PFSK-1 (cell line): Measurements from ENCODE around the gene CNGA4. TPM values are rescaled to one million over a fixed set of nuclear protein-coding genes. Genes with fewer than 3 reads are reported as not detected.

ENCODE experiments used
- FOXP2 ChIP-seq: optimal IDR thresholded peaks from 2 replicates; pipeline ENCODE3; 2011; ENCODE audit warnings: borderline replicate concordance, control low read depth, inconsistent platforms; ENCODE audit not compliant: insufficient read depth; ENCODE audit errors: extremely low read length, extremely low read depth
- POLR2AphosphoS5 ChIP-seq: IDR thresholded peaks from 2 replicates; pipeline ENCODE4 v1.6.1; 2012; ENCODE audit warnings: low read depth, mild to moderate bottlenecking, control low read depth, low read length, moderate library complexity
- SIN3A ChIP-seq: IDR thresholded peaks from 2 replicates; pipeline ENCODE4 v1.6.1; 2012; ENCODE audit warnings: mild to moderate bottlenecking, low read length, moderate library complexity, borderline replicate concordance; ENCODE audit not compliant: insufficient read depth
- TAF1 ChIP-seq: IDR thresholded peaks from 2 replicates; pipeline ENCODE4 v1.6.1; 2012; ENCODE audit warnings: low read length, control low read depth, borderline replicate concordance; ENCODE audit not compliant: insufficient read depth
- polyA plus RNA-seq: library from polyadenylated mRNA; unstranded; fragments of >200 nt; gene quantifications from one replicate; pipeline ENCODE4 v1.2.1, GENCODE V29; 2012; ENCODE audit warnings: low read depth, missing spikeins; ENCODE audit not compliant: insufficient read length
- TF ChIP-seq, protein P1 (sequence below), 2 experiments: IDR thresholded peaks; 2 replicates each; pipeline versions ENCODE4 v1.6.1 to v1.8.0; 2011 to 2012; ENCODE audit warnings: low read depth in 2 of 2, low read length in 2 of 2, control low read depth in 1 of 2, inconsistent platforms in 1 of 2, mild to moderate bottlenecking in 1 of 2, moderate library complexity in 1 of 2; ENCODE audit not compliant: insufficient read depth in 1 of 2

Gene CNGA4
- not detected for polyA plus RNA-seq

DNA sequence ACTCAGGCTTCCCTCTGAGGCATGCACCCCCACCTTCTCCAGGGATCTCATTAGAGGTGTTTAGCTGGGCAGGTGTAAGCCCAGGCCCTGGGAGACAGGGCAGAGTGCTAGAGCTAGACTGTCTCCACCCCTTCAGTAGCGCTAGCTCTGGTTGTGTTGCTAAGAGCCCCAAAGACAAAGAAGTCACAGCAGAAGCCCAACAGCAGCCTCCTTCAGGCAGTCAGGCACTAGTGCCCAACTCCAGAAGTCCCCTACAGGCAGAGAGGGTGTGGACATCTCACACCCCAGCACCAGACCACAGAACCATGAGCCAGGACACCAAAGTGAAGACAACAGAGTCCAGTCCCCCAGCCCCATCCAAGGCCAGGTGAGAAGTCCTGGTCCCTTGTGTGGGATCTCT is at the start of gene CNGA4:
Gene CNGA4 (plus strand): TSS at position 188 of the 400 bp plus-strand sequence. CDS start 118 bp downstream, at position 306.
- no peak for TF ChIP-seq POLR2AphosphoS5
- no peak for TF ChIP-seq TAF1
- no peak for TF ChIP-seq FOXP2
- TF ChIP-seq, protein P1, sequence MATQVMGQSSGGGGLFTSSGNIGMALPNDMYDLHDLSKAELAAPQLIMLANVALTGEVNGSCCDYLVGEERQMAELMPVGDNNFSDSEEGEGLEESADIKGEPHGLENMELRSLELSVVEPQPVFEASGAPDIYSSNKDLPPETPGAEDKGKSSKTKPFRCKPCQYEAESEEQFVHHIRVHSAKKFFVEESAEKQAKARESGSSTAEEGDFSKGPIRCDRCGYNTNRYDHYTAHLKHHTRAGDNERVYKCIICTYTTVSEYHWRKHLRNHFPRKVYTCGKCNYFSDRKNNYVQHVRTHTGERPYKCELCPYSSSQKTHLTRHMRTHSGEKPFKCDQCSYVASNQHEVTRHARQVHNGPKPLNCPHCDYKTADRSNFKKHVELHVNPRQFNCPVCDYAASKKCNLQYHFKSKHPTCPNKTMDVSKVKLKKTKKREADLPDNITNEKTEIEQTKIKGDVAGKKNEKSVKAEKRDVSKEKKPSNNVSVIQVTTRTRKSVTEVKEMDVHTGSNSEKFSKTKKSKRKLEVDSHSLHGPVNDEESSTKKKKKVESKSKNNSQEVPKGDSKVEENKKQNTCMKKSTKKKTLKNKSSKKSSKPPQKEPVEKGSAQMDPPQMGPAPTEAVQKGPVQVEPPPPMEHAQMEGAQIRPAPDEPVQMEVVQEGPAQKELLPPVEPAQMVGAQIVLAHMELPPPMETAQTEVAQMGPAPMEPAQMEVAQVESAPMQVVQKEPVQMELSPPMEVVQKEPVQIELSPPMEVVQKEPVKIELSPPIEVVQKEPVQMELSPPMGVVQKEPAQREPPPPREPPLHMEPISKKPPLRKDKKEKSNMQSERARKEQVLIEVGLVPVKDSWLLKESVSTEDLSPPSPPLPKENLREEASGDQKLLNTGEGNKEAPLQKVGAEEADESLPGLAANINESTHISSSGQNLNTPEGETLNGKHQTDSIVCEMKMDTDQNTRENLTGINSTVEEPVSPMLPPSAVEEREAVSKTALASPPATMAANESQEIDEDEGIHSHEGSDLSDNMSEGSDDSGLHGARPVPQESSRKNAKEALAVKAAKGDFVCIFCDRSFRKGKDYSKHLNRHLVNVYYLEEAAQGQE (IDR thresholded peaks at IDR 0.05; ENCODE audit: insufficient read depth in 1 of 2, low read depth in 2 of 2, low read length in 2 of 2) = no peak
- TF ChIP-seq SIN3A = no peak

- no peak for TF ChIP-seq TAF1
- TF ChIP-seq, protein P1 (IDR thresholded peaks at IDR 0.05; ENCODE audit: insufficient read depth in 1 of 2, low read depth in 2 of 2, low read length in 2 of 2) = no peak
- no peak for TF ChIP-seq SIN3A
- no peak for TF ChIP-seq FOXP2
- TF ChIP-seq POLR2AphosphoS5 = no peak
These were observed 47.1 kb upstream of the CNGA4 start for GRCh38 chr11:6191742-6192141.

GRCh38 chr11:6194065-6194581 is 44.8 kb upstream of the CNGA4 start:
- TF ChIP-seq, protein P1 (IDR thresholded peaks at IDR 0.05; ENCODE audit: insufficient read depth in 1 of 2, low read depth in 2 of 2, low read length in 2 of 2) = no peak
- TF ChIP-seq POLR2AphosphoS5 (no peak), SIN3A (no peak), TAF1 (no peak), FOXP2 (no peak)

DNA sequence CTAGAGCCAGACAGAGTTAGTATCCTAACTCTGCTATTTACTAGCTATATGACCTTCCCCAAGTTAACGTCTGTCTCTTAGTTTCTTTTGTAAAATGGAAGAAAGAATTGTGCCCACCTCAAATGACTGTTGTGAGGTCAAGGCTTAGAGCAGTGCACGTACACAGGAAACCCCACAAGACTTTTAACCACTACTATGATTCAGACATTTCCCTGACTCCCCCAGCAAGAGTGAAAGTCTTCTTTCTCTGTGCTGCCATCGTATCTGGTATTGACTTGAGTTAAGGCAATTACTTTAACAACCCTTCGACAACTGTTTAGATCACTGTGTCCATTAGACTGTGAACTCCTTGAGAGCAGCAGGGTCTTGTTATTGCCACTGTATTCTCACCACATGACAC is 42.5 kb upstream of the CNGA4 start:
- TF ChIP-seq SIN3A (no peak), FOXP2 (no peak), TAF1 (no peak), POLR2AphosphoS5 (no peak)
- TF ChIP-seq, protein P1 (IDR thresholded peaks at IDR 0.05; ENCODE audit: insufficient read depth in 1 of 2, low read depth in 2 of 2, low read length in 2 of 2) = no peak

- TF ChIP-seq, protein P1 (IDR thresholded peaks at IDR 0.05; ENCODE audit: insufficient read depth in 1 of 2, low read depth in 2 of 2, low read length in 2 of 2) = no peak
- TF ChIP-seq TAF1 = no peak
- no peak for TF ChIP-seq SIN3A
These were observed 41.3 kb upstream of the CNGA4 start for GRCh38 chr11:6197466-6198200.
